Activated CD4-positive, alpha-beta T cell treated with anti-CD3 and anti-CD28 coated beads for 24 hours (primary cell): Measurements from ENCODE around the gene CRTC1.

ENCODE experiments used
- DNase-seq, 2 donors: peaks; one replicate each; pipeline ENCODE4 v3.0.0-alpha.2; 2020; ENCODE audit warnings: low read depth in 2 of 2

The CRTC1 gene

GRCh38 chr19:18768046-18768771, 84.7 kb downstream of the CRTC1 start:
- no peak for DNase-seq

- no peak for DNase-seq
Observed at GRCh38 chr19:18768997-18769891, 85.8 kb downstream of the CRTC1 start.

- DNase-seq: no peak
Observed at GRCh38 chr19:18769989-18770528, 86.6 kb downstream of the CRTC1 start.

- DNase-seq: no peak
Observed at GRCh38 chr19:18770663-18771327, 87.3 kb downstream of the CRTC1 start.

GRCh38 chr19:18771328-18772242, 88.1 kb downstream of the CRTC1 start:
- DNase-seq: no peak

- DNase-seq: no peak
Observed at GRCh38 chr19:18772620-18773587, 89.4 kb downstream of the CRTC1 start.

GRCh38 chr19:18773682-18774081, 90.2 kb downstream of the CRTC1 start:
- DNase-seq: no peak

- no peak for DNase-seq
Observed at GRCh38 chr19:18774107-18774506, 90.6 kb downstream of the CRTC1 start.

GRCh38 chr19:18774782-18775444, 91.4 kb downstream of the CRTC1 start:
- no peak for DNase-seq

GRCh38 chr19:18775586-18776287, 92.3 kb downstream of the CRTC1 start:
- no peak for DNase-seq

GRCh38 chr19:18776288-18776594, 92.8 kb downstream of the CRTC1 start:
- DNase-seq: no peak

GRCh38 chr19:18776736-18777135, 93.3 kb downstream of the CRTC1 start:
- DNase-seq: no peak

GRCh38 chr19:18777301-18778075, 94.0 kb downstream of the CRTC1 start:
- DNase-seq: no peak

- no peak for DNase-seq
Observed at GRCh38 chr19:18778076-18778389, 94.6 kb downstream of the CRTC1 start.

- no peak for DNase-seq
Observed at GRCh38 chr19:18778826-18779495, 95.5 kb downstream of the CRTC1 start.

GRCh38 chr19:18780081-18780480, 96.6 kb downstream of the CRTC1 start:
- DNase-seq: no peak

- DNase-seq: no peak
Observed at GRCh38 chr19:18780631-18781030, 97.2 kb downstream of the CRTC1 start.
